AML-193 (cell line): ENCODE data around the gene CST5.
"Not testable (repeated sequence)": the region's sequence is repeated elsewhere in the genome, so short reads cannot be mapped to it uniquely, and the experiment has no call there.

ENCODE experiments used
- DNase-seq, 2 experiments: peaks; one replicate each; lab custom pipeline; 2025; lab: John Stamatoyannopoulos, UW

CST5 gene

GRCh38 chr20:23889775-23890187 is 10.2 kb upstream of the CST5 start:
- peak; percentile 25 to 30 for DNase-seq

- no peak for DNase-seq
Observed at GRCh38 chr20:23887856-23888255, 8.3 kb upstream of the CST5 start.

- no peak for DNase-seq
Observed at GRCh38 chr20:23884771-23885162, 5.2 kb upstream of the CST5 start.

GRCh38 chr20:23884136-23884770 is 4.7 kb upstream of the CST5 start:
- no peak for DNase-seq

- DNase-seq, result no peak
Observed at GRCh38 chr20:23881371-23881770, 1.8 kb upstream of the CST5 start.

GRCh38 chr20:23880417-23880816 is 869 bp upstream of the CST5 start:
- no peak for DNase-seq

- no peak for DNase-seq
Observed at GRCh38 chr20:23879811-23880374, 345 bp upstream of the CST5 start.

GRCh38 chr20:23878787-23879186 is 761 bp downstream of the CST5 start:
- no peak for DNase-seq

- DNase-seq, result not testable (repeated sequence)
Observed at GRCh38 chr20:23878016-23878542, 1.5 kb downstream of the CST5 start.

- no peak for DNase-seq
Observed at GRCh38 chr20:23877524-23877923, 2.0 kb downstream of the CST5 start.

- DNase-seq, result no peak
Observed at GRCh38 chr20:23875606-23876237, 3.8 kb downstream of the CST5 start.

- peak in 1 of 2 experiments; percentile 3 for DNase-seq
Observed at GRCh38 chr20:23874747-23875146, 4.8 kb downstream of the CST5 start.

GRCh38 chr20:23873370-23874015 is 6.1 kb downstream of the CST5 start:
- no peak for DNase-seq

- no peak for DNase-seq
Observed at GRCh38 chr20:23872065-23872464, 7.5 kb downstream of the CST5 start.

GRCh38 chr20:23870461-23870860 is 9.1 kb downstream of the CST5 start:
- DNase-seq, result no peak

GRCh38 chr20:23869520-23869919 is 10.0 kb downstream of the CST5 start:
- DNase-seq, result no peak

- DNase-seq, result no peak
Observed at GRCh38 chr20:23868321-23868720, 11.2 kb downstream of the CST5 start.

- no peak for DNase-seq
Observed at GRCh38 chr20:23867152-23867776, 12.3 kb downstream of the CST5 start.

- DNase-seq, result not testable (repeated sequence)
Observed at GRCh38 chr20:23860771-23861170, 18.8 kb downstream of the CST5 start.

- no peak for DNase-seq
Observed at GRCh38 chr20:23857962-23858595, 21.5 kb downstream of the CST5 start.

GRCh38 chr20:23856736-23857135 is 22.8 kb downstream of the CST5 start:
- no peak for DNase-seq

GRCh38 chr20:23856226-23856625 is 23.3 kb downstream of the CST5 start:
- no peak for DNase-seq
